HUDEP-2 (cell line): ENCODE data around the gene CNPY1.

ENCODE experiments used
- DNase-seq, 76 experiments: peaks; one replicate each; lab custom pipeline; 2025; ENCODE audit not compliant: unreplicated experiment in 76 of 76; lab: John Stamatoyannopoulos, UW

CNPY1 gene

GRCh38 chr7:155457544-155458110, 88.7 kb downstream of the CNPY1 start:
- peak in 5 of 76 experiments; percentile 6 to 36 (median 8) for DNase-seq

- DNase-seq, result peak in 58 of 76 experiments; percentile 2 to 73 (median 46)
Measured at GRCh38 chr7:155456738-155457543, 89.4 kb downstream of the CNPY1 start.

- DNase-seq, result no peak
Measured at GRCh38 chr7:155455776-155456737, 90.3 kb downstream of the CNPY1 start.

DNA sequence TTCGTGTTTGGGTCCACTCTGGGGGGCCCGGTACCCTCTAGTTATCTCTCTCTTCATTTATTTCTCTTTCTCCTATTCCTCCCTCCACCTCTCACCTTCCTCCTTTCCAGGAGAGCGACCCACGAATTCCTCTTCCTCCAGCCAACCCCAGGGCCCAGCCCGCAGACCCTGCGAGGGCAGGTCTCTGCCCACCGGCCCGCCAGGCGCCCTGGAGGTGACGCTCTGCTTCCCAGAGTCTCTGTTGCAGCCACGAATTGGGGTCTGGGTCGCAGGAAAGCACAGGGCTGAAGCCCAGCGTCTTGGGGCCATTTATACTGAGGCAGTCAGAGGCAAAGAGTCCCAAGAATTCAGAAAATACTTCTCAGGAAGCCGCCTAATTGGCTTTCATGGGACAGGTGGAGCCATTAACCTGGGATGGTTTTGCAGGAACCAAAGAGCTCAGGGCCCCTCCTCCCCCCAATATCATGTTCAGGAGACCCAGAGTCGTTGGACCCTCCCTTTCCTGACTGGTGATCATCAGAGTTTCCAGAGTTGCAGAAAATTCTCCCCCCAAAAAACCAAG, 91.1 kb downstream of the CNPY1 start:
- DNase-seq, result no peak

- DNase-seq, result no peak
Measured at GRCh38 chr7:155454183-155455112, 91.9 kb downstream of the CNPY1 start.

DNA sequence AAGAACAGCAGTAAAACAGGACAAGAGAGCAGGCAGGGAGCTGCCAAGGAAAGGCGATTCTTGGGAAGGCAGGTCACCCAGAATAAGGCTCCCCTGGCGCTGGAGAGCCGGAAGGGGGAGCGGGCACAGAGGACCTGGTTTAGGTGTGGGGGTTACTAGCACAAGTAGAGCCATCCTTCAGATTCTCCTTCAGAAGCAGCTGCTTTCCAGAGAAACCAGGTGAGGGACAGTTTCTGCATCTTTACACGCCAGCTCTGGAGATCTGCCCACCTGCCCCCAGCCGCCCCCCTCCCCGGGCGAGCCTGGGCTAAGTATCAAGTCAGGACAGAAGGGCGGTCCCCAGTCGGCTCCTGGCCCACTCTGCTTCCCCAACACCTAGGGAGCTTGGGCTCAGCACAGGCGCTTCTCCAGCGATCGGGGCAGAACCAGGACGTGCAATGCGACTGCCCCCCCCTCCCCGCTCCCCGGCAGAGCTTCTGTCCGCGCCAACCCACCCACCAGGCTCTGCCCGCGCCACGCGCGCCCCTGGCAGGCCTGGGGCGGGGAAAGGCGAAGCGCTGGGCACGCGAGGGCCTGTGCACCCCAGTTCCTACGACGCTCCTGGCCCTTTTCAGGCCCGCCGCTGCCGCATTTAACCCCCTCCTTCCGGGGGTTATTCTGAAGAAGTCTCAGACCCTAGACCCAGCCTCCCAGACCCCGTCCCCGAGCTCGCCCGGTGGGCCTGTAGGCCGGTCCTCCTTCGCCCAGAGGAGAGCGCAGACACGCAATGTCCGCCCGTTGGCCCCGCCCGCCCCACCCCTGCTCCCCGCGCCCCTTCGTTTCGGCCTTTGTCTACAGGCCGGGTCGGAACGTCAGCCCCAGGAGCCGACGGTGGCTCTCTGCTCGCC, 92.8 kb downstream of the CNPY1 start:
- DNase-seq, result no peak

DNA sequence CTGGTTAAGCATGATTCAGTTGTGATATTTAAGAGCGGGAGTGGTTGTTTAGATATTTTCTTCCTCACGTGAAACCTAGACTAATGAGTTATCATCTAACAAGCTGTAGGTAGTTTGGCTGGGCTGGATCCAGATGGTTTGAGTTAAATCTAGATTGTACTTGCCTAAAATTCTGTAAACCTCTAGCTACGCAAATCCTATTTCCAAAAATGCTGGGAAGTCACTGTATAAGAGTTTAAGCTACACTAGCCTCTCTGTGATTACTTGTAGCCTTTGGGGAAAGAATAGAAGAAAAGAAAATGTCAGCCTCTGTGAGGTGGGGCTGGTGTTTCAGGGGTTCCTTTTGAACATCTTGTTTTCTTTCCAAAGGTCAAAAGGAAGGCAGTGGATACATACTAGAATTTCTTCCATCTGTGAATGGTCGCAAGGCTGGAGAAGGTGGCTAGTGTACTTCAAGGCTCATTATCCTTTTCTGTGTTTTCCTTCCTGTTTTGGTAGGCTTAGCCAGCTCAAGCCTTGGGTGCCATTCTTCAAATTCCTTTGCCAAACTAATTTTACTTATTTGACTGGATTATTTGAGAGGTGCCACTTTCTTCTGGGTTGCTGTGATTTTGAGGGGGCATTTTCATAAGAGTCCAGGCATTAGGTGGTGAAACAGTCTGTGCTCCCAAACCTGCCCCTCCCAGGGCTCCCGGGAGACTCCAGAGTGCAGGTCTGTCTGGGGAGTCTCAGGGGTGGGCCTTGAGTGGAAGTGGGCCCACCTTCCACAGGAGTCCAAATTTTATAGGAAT, 93.7 kb downstream of the CNPY1 start:
- DNase-seq, result no peak

DNA sequence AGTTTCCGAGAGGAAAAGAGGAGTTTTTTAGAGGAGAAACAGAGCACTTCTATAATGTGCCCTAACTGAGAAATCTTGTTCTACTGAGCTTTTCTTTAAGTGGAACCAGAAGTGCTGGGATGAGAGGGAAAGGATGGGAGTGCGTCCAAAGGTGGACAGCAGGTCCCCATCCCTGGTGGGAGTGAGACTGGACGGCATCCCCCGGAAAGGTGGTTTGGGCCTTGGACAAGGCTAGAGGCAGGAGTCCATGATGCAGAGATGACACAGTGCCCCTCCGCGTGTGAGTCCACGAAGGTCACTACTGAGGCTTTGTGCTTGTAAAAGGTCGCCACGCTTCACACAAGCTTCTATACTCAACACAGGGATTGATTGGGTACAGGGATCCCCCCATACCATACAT, 94.5 kb downstream of the CNPY1 start:
- DNase-seq, result no peak
